HG02885 (cell line): ENCODE data around the gene BTG1.

ENCODE experiments used
- ATAC-seq: cut with Tn5 transposase; IDR thresholded peaks from one replicate; pipeline ENCODE4 v1.9.1; 2021; ENCODE audit warnings: mild to moderate bottlenecking; ENCODE audit not compliant: unreplicated experiment, poor library complexity

The BTG1 gene, protein sequence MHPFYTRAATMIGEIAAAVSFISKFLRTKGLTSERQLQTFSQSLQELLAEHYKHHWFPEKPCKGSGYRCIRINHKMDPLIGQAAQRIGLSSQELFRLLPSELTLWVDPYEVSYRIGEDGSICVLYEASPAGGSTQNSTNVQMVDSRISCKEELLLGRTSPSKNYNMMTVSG

GRCh38 chr12:92145731-92146496 lies at the start of gene BTG1:
BTG1 (minus strand) TSS chr12:92145846; CDS start chr12:92145535, 311 bp downstream.
- peak; percentile 76 for ATAC-seq

DNA sequence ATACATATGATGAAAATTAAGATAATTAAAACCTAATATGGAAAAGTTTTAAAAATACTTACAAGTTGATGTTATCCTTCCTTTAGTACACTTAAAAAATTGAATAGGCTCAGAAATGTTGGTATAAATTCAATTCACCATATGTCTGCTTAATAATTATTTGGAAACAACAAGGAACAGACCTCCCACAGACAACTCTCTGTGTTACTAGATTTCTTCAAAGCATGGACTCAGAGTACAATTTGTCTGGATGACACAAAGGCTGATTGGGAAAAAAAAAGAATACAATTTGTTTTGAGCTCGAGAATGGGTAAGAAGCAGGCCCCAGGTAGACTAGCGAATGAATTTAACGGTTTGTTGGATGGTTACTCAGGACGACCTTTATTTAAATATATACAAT lies 48.9 kb upstream of the BTG1 start:
- ATAC-seq, result no peak

DNA sequence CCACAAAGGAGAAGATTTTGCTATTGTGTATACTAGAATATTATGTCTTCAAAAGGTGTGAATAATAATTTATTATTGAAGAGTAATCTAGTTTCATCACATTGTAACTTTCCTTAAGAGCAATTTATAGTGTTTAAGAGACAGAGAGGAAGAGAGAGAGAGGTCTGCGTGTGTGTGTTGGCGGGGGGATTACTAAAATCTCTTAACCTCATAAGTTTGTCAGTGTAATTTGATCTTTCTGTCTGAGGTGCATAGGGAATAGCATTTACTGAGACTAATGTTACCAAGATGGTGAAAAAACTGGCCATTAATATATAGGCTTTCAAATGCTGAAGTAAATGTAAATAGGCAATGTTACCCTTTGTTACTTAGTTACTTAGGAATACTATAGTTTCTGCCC lies 48.2 kb upstream of the BTG1 start:
- ATAC-seq, result no peak

DNA sequence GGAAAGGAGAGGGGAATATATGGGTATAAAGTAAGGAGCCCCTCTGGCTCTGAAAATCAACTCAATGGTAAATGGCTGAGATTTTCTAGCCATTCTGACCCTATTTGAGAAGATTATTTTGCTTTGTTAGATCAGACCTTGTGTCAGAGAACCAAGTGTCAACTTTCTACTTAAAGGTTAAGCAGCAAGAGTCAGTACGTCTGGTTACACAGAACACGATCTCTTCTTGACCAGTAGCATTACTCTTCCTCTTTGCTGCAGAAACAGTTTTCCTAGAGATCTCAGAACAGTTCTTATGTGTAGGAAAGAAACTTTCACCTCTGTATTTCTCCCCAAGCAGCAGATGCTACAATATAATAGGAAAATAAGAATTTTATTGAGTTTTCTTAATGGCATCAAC lies 47.4 kb upstream of the BTG1 start:
- ATAC-seq, result no peak

DNA sequence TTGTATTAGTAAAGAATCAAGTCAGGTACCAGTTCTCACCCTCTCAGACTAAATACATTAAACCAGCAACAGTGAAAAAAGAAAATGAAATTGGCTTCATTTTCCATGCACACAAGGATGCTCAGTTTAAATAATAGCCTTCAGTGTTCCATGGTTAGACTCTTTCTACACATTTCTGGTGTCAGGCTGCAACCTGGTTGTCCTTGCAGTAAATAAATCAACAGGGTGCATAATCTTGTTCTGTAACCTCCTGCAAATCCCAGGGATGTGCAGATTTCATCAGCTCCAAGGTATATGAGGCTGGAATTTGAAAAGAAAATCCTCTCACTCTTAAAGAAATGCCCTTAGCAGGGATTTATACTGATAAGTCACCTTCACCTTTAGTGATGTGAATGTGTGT lies 46.7 kb upstream of the BTG1 start:
- no peak for ATAC-seq

DNA sequence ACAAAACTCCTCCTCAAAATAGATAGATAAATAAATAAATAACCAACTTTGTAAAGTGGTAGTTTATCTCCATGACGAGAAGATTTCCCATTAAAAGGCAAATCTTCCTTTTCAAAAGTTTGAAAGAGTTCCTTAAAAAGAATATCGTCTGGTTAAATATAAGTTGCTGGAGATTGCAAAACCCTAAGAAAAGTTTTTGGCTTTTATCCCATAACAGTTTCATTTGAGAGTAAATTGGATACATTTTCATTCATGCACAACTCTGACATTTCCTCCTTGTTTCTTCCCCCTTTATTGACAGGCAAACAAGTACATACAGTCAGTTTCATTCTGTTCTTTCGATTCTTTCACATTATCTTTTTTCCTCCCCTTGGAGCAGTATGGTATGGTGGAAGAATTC lies 45.4 kb upstream of the BTG1 start:
- no peak for ATAC-seq

DNA sequence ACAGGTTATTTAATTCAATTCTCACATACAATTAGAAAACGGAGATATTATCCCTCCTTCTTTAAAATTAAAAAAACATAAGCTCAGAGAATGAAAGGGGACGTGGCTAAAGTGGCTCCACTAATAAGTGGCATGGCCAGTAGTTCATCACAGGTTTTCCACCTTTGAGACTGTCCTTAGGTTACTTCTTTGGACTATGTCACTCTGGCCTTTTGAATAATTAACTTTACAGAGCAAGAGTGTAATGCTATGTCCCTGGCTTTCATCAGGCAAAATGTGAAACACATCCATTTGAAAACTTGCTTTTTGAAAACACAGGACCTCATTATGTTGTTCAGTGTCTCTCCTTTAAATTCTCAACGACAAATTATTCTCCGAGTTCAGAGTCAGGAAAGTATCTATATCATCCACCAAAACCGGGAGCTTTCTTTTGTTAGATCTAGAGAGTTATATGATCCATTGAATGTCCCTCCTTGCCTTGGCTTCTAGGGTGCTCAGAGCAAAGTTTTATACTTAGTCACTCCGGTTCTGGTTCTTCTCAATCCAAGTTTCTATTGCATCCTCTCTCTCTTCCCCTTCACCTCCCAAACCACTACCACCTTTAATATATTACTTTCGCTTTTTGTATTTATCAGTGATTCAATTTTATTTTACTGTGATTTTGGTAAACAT lies 43.0 kb upstream of the BTG1 start:
- ATAC-seq, result no peak

DNA sequence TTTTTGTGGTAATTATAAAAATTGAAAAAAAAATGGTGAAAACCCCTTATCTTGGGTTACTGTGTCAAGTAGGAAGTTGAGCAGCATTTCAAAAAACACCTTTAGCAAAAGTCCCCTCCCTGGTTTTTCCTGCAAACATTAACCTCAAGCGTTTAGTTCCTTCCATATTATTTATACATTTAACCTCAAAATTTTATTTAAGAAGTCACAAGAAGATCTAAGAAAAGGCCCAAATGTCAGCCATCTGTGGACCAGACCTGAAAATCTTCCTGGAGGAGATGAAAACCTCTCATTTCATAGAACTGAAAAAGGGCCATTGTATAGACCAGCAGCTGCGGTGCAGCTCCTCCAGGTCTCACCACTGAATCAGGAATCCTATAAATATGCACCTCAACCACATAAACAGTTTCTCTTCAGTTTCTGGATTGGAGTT lies 40.4 kb upstream of the BTG1 start:
- ATAC-seq, result peak; percentile 41

GRCh38 chr12:92185052-92185451 lies 39.4 kb upstream of the BTG1 start:
- ATAC-seq, result peak; percentile 76

- ATAC-seq, result no peak
Measured at GRCh38 chr12:92183575-92183974, 37.9 kb upstream of the BTG1 start.

GRCh38 chr12:92178340-92178739 lies 32.7 kb upstream of the BTG1 start:
- no peak for ATAC-seq

DNA sequence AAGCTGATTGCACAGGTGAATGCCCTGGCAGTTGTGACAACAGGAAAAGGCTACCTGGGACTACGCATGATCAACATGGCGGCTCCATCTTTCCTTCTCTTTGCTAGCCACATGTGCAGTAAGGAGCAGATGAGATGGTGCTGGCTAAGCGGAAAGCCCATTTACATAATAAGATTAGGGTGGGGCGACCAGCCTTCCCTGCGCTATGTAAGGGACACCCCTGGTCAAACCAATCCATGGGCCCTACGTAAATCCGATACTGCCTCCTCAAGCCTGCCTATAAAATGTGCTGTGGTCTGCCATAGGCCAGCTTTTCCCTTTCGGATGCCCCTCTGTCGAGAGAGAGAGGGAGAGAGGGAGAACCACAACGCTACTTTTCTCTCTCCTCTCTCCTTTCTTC lies 31.0 kb upstream of the BTG1 start:
- no peak for ATAC-seq

- ATAC-seq, result no peak
Measured at GRCh38 chr12:92175961-92176360, 30.3 kb upstream of the BTG1 start.

GRCh38 chr12:92170050-92170449 lies 24.4 kb upstream of the BTG1 start:
- ATAC-seq, result no peak

DNA sequence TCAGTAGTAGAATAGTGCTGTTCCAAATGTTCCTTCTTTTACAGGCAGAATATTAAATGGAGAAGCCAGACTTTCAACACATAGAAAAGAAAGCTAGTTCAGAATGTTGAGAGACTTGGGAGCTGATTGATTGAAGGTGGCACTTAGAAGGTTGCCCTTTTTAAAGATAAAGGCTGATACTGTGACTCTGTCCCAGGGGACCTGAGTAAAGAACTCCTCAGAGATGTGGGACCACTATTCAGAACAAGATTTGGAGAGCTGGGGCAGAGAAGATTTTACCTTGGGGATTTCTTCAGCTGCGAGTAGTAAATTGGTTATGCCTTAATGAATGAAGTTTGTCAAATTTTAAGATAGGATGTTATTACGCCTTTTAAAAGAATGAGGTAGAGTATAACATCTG lies 21.4 kb upstream of the BTG1 start:
- ATAC-seq, result no peak

GRCh38 chr12:92164712-92165111 lies 19.1 kb upstream of the BTG1 start:
- no peak for ATAC-seq

DNA sequence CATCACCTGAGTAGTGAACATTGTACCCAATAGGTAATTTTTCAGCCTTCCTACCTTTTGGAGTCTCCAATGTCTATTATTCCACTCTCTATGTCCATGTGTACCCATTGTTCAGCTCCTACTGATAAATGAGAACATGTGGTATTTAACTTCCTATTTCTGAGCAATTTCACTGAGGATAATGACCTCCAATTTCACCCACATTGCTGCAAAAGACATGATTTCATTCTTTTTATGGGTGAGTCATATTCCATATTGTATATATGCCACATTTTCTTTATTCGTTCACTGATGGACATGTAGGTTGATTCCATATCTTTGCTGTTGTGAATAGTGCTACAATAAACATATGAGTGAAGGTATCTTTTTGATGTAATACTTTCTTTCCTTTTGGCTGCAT lies 16.4 kb upstream of the BTG1 start:
- ATAC-seq, result no peak

- peak; percentile 66 for ATAC-seq
Measured at GRCh38 chr12:92158796-92159439, 13.3 kb upstream of the BTG1 start.

GRCh38 chr12:92156704-92157395 lies 11.2 kb upstream of the BTG1 start:
- no peak for ATAC-seq

DNA sequence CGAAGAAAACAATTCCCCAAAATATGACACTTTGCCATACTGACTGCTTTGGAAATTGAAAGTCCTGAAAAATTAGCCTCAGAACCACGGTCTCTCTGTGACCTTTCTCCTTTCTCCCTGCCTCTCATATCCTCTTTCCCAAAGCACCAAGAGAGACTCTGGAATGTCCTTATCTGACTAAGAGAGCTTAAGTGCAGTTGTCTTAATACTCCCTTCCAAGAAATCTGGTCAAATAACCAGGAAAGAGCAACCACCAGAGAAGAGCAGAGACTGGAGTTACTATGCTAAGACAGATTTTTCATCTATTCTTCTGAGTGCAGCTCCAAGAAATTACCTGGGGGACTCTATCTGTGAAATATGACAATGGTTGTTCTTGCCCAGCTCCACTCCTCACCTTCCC lies 10.5 kb upstream of the BTG1 start:
- no peak for ATAC-seq

- ATAC-seq, result no peak
Measured at GRCh38 chr12:92155733-92156132, 10.1 kb upstream of the BTG1 start.
